IPS DF 4.7 (cell line): ENCODE measurements around the gene MBP.
"Not testable (repeated sequence)": the region's sequence is repeated elsewhere in the genome, so short reads cannot be mapped to it uniquely, and the experiment has no call there.

Experiments
- DNase-seq: peaks from one replicate; pipeline ENCODE4 v3.0.0-alpha.2; 2013; ENCODE audit warnings: low spot score; ENCODE audit errors: extremely low read depth

MBP gene

GRCh38 chr18:76951456-76952247 lies 180.9 kb downstream of the MBP start:
- DNase-seq = no peak

GRCh38 chr18:76948345-76948744 lies 184.2 kb downstream of the MBP start:
- no peak for DNase-seq

GRCh38 chr18:76944346-76944745 lies 188.2 kb downstream of the MBP start:
- DNase-seq = not testable (repeated sequence)

- DNase-seq = no peak
These were observed 188.8 kb downstream of the MBP start for GRCh38 chr18:76943542-76944339.

GRCh38 chr18:76941284-76941683 lies 191.3 kb downstream of the MBP start:
- DNase-seq = no peak

- DNase-seq = no peak
These were observed 194.0 kb downstream of the MBP start for GRCh38 chr18:76938619-76939018.

- no peak for DNase-seq
These were observed 195.0 kb downstream of the MBP start for GRCh38 chr18:76937597-76937996.

DNA sequence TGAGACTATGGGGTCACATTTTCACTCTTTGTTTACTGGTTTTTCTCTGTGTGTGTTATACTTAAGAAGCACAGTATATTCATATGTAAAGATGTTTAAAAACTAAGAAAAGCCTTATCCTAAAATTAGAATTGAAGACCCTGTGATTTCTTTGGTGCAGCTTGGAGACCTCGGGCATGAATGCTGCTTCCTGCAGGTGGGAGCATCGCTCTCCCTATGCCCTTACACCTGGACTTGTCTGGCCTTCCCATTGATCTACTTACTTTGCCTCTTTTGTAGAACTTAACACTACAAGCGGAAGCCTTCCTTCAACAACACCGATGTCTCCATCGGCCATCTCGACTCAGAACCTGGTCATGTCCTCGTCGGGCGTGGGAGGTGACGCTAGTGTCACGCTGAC lies 195.7 kb downstream of the MBP start:
- no peak for DNase-seq

GRCh38 chr18:76935722-76936337 lies 196.8 kb downstream of the MBP start:
- no peak for DNase-seq

- DNase-seq = no peak
These were observed 200.4 kb downstream of the MBP start for GRCh38 chr18:76932026-76932819.

DNA sequence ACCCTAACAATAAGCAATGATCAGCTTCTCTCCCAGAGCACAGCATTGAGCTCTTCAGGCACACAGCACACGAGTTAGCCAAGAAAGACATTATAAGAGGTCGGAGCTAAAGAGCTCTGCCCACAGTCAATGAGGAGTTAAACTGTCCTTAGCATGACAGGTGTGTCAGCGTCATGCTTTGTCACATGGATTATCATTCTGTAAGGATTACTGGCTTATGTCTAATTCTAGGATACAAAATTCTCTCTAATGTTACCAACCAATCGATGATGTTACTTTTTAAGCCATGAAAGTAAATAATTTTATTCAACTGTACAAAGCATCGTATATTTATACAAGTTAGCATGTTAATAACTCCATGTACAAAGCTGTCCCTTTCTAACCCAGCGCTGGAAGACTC lies 201.4 kb downstream of the MBP start:
- DNase-seq = no peak
